ENCODE results near the gene RABGAP1L. TPM values are rescaled to one million over a fixed set of nuclear protein-coding genes. Genes with fewer than 3 reads are reported as not detected.
"Not testable (repeated sequence)": the region's sequence is repeated elsewhere in the genome, so short reads cannot be mapped to it uniquely, and the experiment has no call there.

RABGAP1L gene
- total RNA-seq, 3 donors from 2014 or later = 46.1 to 74.7 (median 59.2) TPM

DNA sequence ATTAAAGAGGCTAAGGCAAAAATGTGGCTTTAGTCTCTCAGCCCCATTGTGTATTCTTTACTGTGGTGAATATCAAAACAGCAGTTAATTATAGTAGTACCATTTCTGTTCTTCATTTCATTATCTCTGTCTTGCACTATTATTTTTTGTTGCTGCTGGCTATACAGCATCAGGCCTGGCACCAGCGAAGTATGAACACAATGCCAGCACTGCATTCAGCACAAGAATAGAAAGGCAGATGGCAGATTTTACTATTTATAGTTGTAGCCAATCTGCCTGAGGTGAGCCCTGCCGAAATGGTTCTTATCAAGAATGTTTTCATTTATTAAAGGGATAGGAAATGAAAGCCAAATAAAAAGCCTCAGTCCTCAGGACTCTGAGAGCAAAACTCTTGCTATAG lies 360.5 kb downstream of the RABGAP1L start:
- intact Hi-C loops (cut with DNase I, micrococcal nuclease) = no loop called here
- Histone ChIP-seq H3K9me3 (peaks cover 6% of the 10 kb centered on the region), H3K4me1 (ENCODE audit: low read depth) (no peaks in the 10 kb centered on the region), H3K4me3 (no peak overlapping the region), H3K36me3 (ENCODE audit: low read depth) (no peaks in the 10 kb centered on the region)
- TF ChIP-seq, protein P1, sequence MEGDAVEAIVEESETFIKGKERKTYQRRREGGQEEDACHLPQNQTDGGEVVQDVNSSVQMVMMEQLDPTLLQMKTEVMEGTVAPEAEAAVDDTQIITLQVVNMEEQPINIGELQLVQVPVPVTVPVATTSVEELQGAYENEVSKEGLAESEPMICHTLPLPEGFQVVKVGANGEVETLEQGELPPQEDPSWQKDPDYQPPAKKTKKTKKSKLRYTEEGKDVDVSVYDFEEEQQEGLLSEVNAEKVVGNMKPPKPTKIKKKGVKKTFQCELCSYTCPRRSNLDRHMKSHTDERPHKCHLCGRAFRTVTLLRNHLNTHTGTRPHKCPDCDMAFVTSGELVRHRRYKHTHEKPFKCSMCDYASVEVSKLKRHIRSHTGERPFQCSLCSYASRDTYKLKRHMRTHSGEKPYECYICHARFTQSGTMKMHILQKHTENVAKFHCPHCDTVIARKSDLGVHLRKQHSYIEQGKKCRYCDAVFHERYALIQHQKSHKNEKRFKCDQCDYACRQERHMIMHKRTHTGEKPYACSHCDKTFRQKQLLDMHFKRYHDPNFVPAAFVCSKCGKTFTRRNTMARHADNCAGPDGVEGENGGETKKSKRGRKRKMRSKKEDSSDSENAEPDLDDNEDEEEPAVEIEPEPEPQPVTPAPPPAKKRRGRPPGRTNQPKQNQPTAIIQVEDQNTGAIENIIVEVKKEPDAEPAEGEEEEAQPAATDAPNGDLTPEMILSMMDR (IDR thresholded peaks at IDR 0.05) = no peak
- ATAC-seq (no peak), DNase-seq (no peak)

GRCh38 chr1:174531751-174532150 lies 372.4 kb downstream of the RABGAP1L start:
- no peaks in the 10 kb centered on the region for H3K4me1 ChIP-seq (ENCODE audit: low read depth)
- no peak overlapping the region for H3K4me3 ChIP-seq
- no peaks in the 10 kb centered on the region for H3K36me3 ChIP-seq (ENCODE audit: low read depth)
- intact Hi-C loops (cut with DNase I, micrococcal nuclease) = no loop called here
- H3K9me3 ChIP-seq = peaks cover 17% of the 10 kb centered on the region
- no peak for DNase-seq
- no peak for ATAC-seq
- TF ChIP-seq, protein P1 (IDR thresholded peaks at IDR 0.05) = no peak

- no peak overlapping the region for H3K4me3 ChIP-seq
- ATAC-seq = no peak
- no peaks in the 10 kb centered on the region for H3K4me1 ChIP-seq (ENCODE audit: low read depth)
- DNase-seq = no peak
- intact Hi-C loops (cut with DNase I, micrococcal nuclease) = no loop called here
- H3K9me3 ChIP-seq = peaks cover 20% of the 10 kb centered on the region
- TF ChIP-seq, protein P1 (IDR thresholded peaks at IDR 0.05) = no peak
- no peaks in the 10 kb centered on the region for H3K36me3 ChIP-seq (ENCODE audit: low read depth)
These were observed 375.5 kb downstream of the RABGAP1L start for GRCh38 chr1:174534789-174535188.

DNA sequence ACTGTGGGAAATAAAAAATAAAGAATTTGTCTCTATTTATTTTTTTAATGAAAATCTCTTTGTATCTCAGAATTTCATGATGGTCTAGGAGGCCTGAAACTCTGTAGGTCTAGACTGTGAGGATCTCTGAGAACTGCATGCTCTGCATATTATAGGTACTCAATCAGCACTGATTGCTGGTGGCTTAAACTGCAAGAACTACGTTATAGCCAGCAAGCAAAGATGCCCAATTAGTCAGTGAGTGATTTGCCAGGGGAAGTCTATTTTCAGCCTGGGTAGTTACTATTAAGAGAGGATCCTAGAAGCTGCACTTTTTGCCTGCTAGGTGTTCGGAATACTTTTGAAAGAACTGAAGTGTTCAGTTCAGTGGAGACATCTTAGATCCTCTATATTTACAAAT lies 375.9 kb downstream of the RABGAP1L start:
- Histone ChIP-seq H3K4me3 (no peak overlapping the region), H3K9me3 (peaks cover 22% of the 10 kb centered on the region), H3K4me1 (ENCODE audit: low read depth) (no peaks in the 10 kb centered on the region), H3K36me3 (ENCODE audit: low read depth) (no peaks in the 10 kb centered on the region)
- intact Hi-C loops (cut with DNase I, micrococcal nuclease) = no loop called here
- DNase-seq = no peak
- no peak for ATAC-seq
- TF ChIP-seq, protein P1 (IDR thresholded peaks at IDR 0.05) = no peak

GRCh38 chr1:174543421-174543820 lies 384.1 kb downstream of the RABGAP1L start:
- ATAC-seq; intact Hi-C loops (cut with DNase I, micrococcal nuclease); H3K36me3 ChIP-seq (ENCODE audit: low read depth); DNase-seq; H3K4me1 ChIP-seq (ENCODE audit: low read depth); H3K4me3 ChIP-seq: not testable (repeated sequence)
- peaks cover 15% of the 10 kb centered on the region for H3K9me3 ChIP-seq

DNA sequence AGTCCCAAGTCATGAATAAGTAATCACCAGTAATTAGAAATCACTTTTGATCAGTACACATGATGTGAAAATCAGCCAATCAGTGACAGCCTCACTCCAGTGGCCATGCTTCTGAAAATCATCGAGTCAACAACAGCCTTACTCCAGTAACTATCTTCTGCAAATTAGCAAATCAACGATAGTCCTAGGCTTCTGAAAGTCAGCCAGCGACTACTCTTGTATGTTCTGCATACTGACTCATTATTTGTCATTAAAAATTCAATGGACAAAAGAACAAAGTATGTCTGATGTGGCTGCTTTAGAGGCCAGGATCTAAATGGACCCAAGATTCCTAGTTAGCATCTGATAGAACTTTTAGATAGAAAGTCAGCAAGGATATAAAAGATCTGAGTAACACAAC lies 391.0 kb downstream of the RABGAP1L start:
- TF ChIP-seq, protein P1 (IDR thresholded peaks at IDR 0.05) = no peak
- DNase-seq = no peak

More for the DNA sequence above, 391.0 kb downstream of the RABGAP1L start:
- Histone ChIP-seq H3K36me3 (ENCODE audit: low read depth) (no peaks in the 10 kb centered on the region), H3K4me1 (ENCODE audit: low read depth) (no peaks in the 10 kb centered on the region), H3K4me3 (no peak overlapping the region), H3K9me3 (no peaks in the 10 kb centered on the region)
- intact Hi-C loops (cut with DNase I, micrococcal nuclease) = no loop called here
- no peak for ATAC-seq

All from mucosa of descending colon (tissue), 3 donors.